Nephron progenitor cell (in vitro differentiated cells): ENCODE measurements around the gene RSU1.

Experiments used
- DNase-seq: peaks from one replicate; pipeline ENCODE4 v3.0.0; 2021
- H3K27ac Mint-ChIP-seq: 2 replicates; pipeline ENCODE4 v1.8.0; 2021; ENCODE audit warnings: mild to moderate bottlenecking, moderate library complexity, mixed read lengths
- H3K27me3 Mint-ChIP-seq: 2 replicates; pipeline ENCODE4 v1.8.0; 2021; ENCODE audit warnings: mild to moderate bottlenecking, low read depth, mixed read lengths; ENCODE audit not compliant: poor library complexity
- H3K36me3 Mint-ChIP-seq: 2 replicates; pipeline ENCODE4 v1.8.0; 2021; ENCODE audit warnings: low read depth, mixed read lengths
- H3K4me1 Mint-ChIP-seq: 2 replicates; pipeline ENCODE4 v1.8.0; 2021; ENCODE audit warnings: mixed read lengths
- H3K4me3 Mint-ChIP-seq: 2 replicates; pipeline ENCODE4 v1.8.0; 2021; ENCODE audit warnings: mild to moderate bottlenecking, moderate library complexity, mixed read lengths
- H3K9me3 Mint-ChIP-seq: 2 replicates; pipeline ENCODE4 v1.8.0; 2021; ENCODE audit warnings: mild to moderate bottlenecking, moderate library complexity, mixed read lengths
- CTCF ChIP-seq: fragments of 200-600 bp; sonication (generic); IDR thresholded peaks from 2 replicates; pipeline ENCODE4 v1.5.0; 2021; ENCODE audit warnings: antibody characterized with exemption

Gene RSU1

GRCh38 chr10:16599662-16600061 lies 217.6 kb downstream of the RSU1 start:
- no peak for TF ChIP-seq CTCF
- no peaks in the 10 kb centered on the region for H3K9me3 Mint-ChIP-seq
- no peaks in the 10 kb centered on the region for H3K36me3 Mint-ChIP-seq
- no peaks in the 10 kb centered on the region for H3K4me1 Mint-ChIP-seq
- DNase-seq = no peak
- no peak overlapping the region for H3K27ac Mint-ChIP-seq
- H3K27me3 Mint-ChIP-seq = peaks cover 4% of the 10 kb centered on the region
- H3K4me3 Mint-ChIP-seq = no peak overlapping the region

DNA sequence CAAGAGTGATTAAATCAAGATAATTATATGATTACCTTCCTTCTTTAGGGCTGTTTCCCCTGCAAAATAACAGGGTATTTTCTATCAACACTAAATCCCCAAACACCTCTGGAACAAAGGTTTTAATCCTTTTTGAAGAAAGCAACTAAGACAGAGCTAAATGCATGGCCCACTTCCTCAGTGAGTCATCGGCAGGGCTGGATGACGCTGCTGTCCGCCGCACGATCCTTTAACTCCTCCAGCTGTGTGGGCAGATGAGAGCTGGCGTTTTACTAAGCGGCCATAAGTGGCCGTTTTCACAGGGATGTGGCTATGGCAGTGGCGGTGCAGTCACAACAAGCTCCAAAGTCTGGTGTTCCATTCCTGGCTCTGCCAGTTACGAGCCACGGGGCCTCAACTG lies 219.6 kb downstream of the RSU1 start:
- no peaks in the 10 kb centered on the region for H3K9me3 Mint-ChIP-seq
- no peak overlapping the region for H3K27ac Mint-ChIP-seq
- peaks cover 4% of the 10 kb centered on the region for H3K27me3 Mint-ChIP-seq
- no peak for DNase-seq
- H3K4me3 Mint-ChIP-seq = no peak overlapping the region
- no peaks in the 10 kb centered on the region for H3K4me1 Mint-ChIP-seq
- TF ChIP-seq CTCF = no peak
- H3K36me3 Mint-ChIP-seq = no peaks in the 10 kb centered on the region

DNA sequence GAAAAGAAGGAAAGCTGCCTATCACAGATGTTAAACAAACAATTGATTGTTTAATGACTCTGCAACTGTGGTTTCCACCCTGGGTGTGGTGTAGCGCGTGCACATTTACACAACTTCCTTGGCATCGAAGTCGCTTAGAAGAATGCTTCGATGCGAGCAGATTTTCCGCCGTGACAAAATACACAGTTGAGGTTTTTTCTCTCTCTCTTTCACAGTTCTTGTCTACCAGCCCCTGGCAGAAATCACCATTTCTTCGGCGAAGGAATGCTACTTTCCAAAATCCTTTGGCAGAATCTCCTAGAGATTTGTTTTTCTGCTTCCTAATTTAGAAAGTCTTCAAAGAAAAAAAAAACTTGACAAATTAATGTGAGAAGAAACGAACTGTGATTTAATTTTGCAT lies 224.8 kb downstream of the RSU1 start:
- Mint-ChIP-seq H3K9me3 (no peaks in the 10 kb centered on the region), H3K27ac (no peak overlapping the region), H3K27me3 (peaks cover 4% of the 10 kb centered on the region), H3K4me3 (no peak overlapping the region), H3K36me3 (peaks cover 7% of the 10 kb centered on the region), H3K4me1 (no peaks in the 10 kb centered on the region)
- DNase-seq = no peak
- no peak for TF ChIP-seq CTCF

DNA sequence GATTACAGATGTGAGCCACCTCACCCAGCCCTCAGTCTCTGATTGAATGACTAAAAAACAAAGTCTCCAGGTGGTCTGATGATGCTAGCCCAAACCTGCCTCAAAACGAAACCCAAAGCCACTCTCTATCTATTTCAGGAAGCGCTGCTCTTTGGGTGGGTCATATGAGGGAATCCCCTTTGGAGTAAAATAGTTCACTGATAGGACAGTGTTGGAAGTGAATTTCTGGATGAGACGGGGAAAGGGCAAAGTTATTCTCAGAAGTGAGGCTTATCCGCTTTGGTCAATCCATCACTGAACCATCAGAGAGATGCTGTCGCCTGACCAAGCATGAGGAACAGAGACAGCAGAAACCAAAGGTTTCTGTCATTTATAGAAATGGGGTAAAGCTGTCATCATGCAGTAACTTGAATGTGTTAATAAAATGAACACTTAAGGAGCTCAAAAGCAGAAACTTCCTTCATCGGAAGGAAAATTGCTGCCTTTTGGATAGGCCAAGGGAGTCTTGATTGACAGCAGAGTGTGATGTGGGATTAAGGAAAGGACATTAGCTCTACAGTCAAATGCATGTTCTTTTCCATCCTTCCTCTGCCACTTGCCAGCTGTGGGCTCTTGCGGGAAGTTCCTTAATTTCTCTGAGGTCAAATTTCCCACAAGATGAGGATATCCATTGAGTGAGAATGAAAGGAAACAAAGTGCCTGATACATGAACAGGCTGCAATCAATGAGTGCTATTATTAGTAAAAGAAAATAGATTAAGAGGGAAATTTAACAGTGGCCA lies 230.7 kb downstream of the RSU1 start:
- no peak overlapping the region for H3K27ac Mint-ChIP-seq
- H3K27me3 Mint-ChIP-seq = peaks cover 6% of the 10 kb centered on the region
- H3K36me3 Mint-ChIP-seq = peaks cover 2% of the 10 kb centered on the region
- no peak for DNase-seq
- H3K4me3 Mint-ChIP-seq = no peak overlapping the region
- H3K9me3 Mint-ChIP-seq = no peaks in the 10 kb centered on the region
- no peak for TF ChIP-seq CTCF
- H3K4me1 Mint-ChIP-seq = no peaks in the 10 kb centered on the region

- Mint-ChIP-seq H3K27me3 (peaks cover 10% of the 10 kb centered on the region), H3K9me3 (no peaks in the 10 kb centered on the region), H3K4me1 (no peaks in the 10 kb centered on the region), H3K4me3 (no peak overlapping the region), H3K27ac (no peak overlapping the region), H3K36me3 (no peaks in the 10 kb centered on the region)
- DNase-seq = no peak
- TF ChIP-seq CTCF = no peak
Observed at GRCh38 chr10:16585103-16585502, 232.1 kb downstream of the RSU1 start.

DNA sequence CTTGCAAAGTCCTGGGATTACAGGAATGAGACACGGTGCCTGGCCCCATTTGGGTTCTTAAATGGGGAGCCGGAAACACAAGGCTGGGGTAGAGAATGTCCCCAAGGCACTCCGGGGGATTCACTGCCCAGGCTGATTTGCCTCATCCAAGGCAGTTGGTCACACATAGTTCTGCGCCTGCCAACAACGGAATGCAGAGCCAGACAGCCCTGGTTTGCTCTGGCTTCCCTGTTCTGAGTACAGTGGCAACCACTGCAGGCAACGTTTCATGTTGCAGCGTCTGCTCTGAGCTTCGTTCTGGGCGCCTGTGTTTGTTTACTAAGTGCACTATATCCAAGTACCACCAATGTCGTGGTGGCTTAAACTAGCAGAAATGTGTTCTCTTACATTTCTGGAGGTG lies 233.8 kb downstream of the RSU1 start:
- no peak for DNase-seq
- Mint-ChIP-seq H3K36me3 (no peaks in the 10 kb centered on the region), H3K4me3 (no peak overlapping the region), H3K9me3 (no peaks in the 10 kb centered on the region), H3K27me3 (peaks cover 10% of the 10 kb centered on the region), H3K4me1 (no peaks in the 10 kb centered on the region), H3K27ac (no peak overlapping the region)
- no peak for TF ChIP-seq CTCF
